Lung (tissue), 12 donors: ENCODE results near the gene SDHAF4. TPM values are rescaled to one million over a fixed set of nuclear protein-coding genes. Genes with fewer than 3 reads are reported as not detected.

Source experiments
- ATAC-seq: fragments of 200-7000 bp; cut with Tn5 transposase; one replicate; pipeline ENCODE4 v1.9.1; 2020; ENCODE audit warnings: moderate number of reproducible peaks; ENCODE audit not compliant: insufficient read depth, low FRiP score
- DNase-seq, 3 donors: peaks; one replicate each; pipeline ENCODE4 v3.0.0-alpha.2; 2013 to 2017
- H3K27ac ChIP-seq, 2 donors: one replicate each; pipeline ENCODE4 v1.5.1; 2013; ENCODE audit warnings: mild to moderate bottlenecking in 2 of 2, moderate library complexity in 2 of 2, control low read depth in 1 of 2, inconsistent platforms in 1 of 2, low read depth in 1 of 2, low read length in 1 of 2
- H3K27me3 ChIP-seq, 3 donors: one replicate each; pipeline ENCODE4 v1.5.1; 2013; ENCODE audit warnings: low read length in 2 of 3; ENCODE audit not compliant: control insufficient read depth in 3 of 3, insufficient read depth in 3 of 3
- H3K36me3 ChIP-seq, 4 donors: one replicate each; pipeline ENCODE4 v1.5.1; 2013; ENCODE audit warnings: low read length in 4 of 4, mild to moderate bottlenecking in 1 of 4, moderate library complexity in 1 of 4; ENCODE audit not compliant: control insufficient read depth in 4 of 4, insufficient read depth in 4 of 4
- H3K4me1 ChIP-seq, 5 donors: one replicate each; pipeline ENCODE4 v1.5.1; 2013; ENCODE audit warnings: low read length in 5 of 5, mild to moderate bottlenecking in 2 of 5, moderate library complexity in 1 of 5; ENCODE audit not compliant: control insufficient read depth in 5 of 5, insufficient read depth in 5 of 5
- H3K4me3 ChIP-seq: one replicate; pipeline ENCODE4 v1.5.1; 2013; ENCODE audit warnings: mild to moderate bottlenecking, control low read depth, moderate library complexity
- H3K9ac ChIP-seq, 2 donors: one replicate each; pipeline ENCODE4 v1.5.1; 2013; ENCODE audit warnings: low read length in 2 of 2, control low read depth in 1 of 2; ENCODE audit not compliant: insufficient read depth in 1 of 2
- H3K9me3 ChIP-seq, 4 donors: one replicate each; pipeline ENCODE4 v1.5.1; 2013; ENCODE audit warnings: low read length in 3 of 4, mild to moderate bottlenecking in 1 of 4, moderate library complexity in 1 of 4; ENCODE audit not compliant: control insufficient read depth in 4 of 4, insufficient read depth in 3 of 4
- CTCF ChIP-seq: IDR thresholded peaks from 2 replicates; pipeline ENCODE4 v1.5.1; 2012; ENCODE audit warnings: mild to moderate bottlenecking; ENCODE audit errors: control extremely low read depth, extremely low read depth
- WGBS, 2 donors: extraction: QIAGEN DNeasy Blood & Tissue Kit; methylation state at CpG; one replicate each; pipeline ENCODE4 v1.1.7; 2013; 5-methylcytosine and 5-hydroxymethylcytosine counted together
- polyA plus RNA-seq, 2 donors: library from polyadenylated mRNA; stranded (reverse); fragments of 200-250 nt; gene quantifications; one replicate each; pipeline ENCODE4 v1.2.1, GENCODE V29; 2013
- total RNA-seq, 2 donors: library from RNA; depleted of rRNA in 1 of 2; stranded (reverse); fragments of >200 nt in 1 of 2; gene quantifications; one replicate each; pipeline ENCODE4 v1.2.1, GENCODE V29; 2014 to 2021
- donor health status: control.
- donor health status: control.
- donor health status: Bipolar disorder and iron deficiency.
- donor health status: healthy.
- donor health status: DM: yes; HTN: yes; CAD: no.

SDHAF4 gene
- total and polyA plus RNA-seq, 4 donors, result 5.2 to 21.8 (median 12.6) TPM

- no peaks in the 10 kb centered on the region for H3K4me1 ChIP-seq
- H3K36me3 ChIP-seq, result no peaks in the 10 kb centered on the region
- DNase-seq (no peak), ATAC-seq (no peak)
- no peak overlapping the region for H3K9ac ChIP-seq
- no peaks in the 10 kb centered on the region for H3K9me3 ChIP-seq
- WGBS, 2 donors, result 97 to 100% methylated on average over 1 of the region's 1 CpG
- H3K27me3 ChIP-seq, result no peaks in the 10 kb centered on the region
- no peak for TF ChIP-seq CTCF
- H3K27ac ChIP-seq, result no peak overlapping the region
- H3K4me3 ChIP-seq, result no peak overlapping the region
These were observed 54.0 kb downstream of the SDHAF4 start for GRCh38 chr6:70620746-70621145.

- Histone ChIP-seq H3K9me3 (no peaks in the 10 kb centered on the region), H3K27ac (no peak overlapping the region), H3K9ac (no peak overlapping the region), H3K4me1 (no peaks in the 10 kb centered on the region), H3K27me3 (no peaks in the 10 kb centered on the region), H3K36me3 (no peaks in the 10 kb centered on the region), H3K4me3 (no peak overlapping the region)
- no peak for TF ChIP-seq CTCF
- ATAC-seq (no peak), DNase-seq (no peak)
- 73 to 91% methylated on average over 1 of the region's 1 CpG for WGBS, 2 donors
These were observed 55.7 kb downstream of the SDHAF4 start for GRCh38 chr6:70622461-70622860.

GRCh38 chr6:70625436-70625835, 58.7 kb downstream of the SDHAF4 start:
- TF ChIP-seq CTCF, result no peak
- Histone ChIP-seq H3K9ac (no peak overlapping the region), H3K4me1 (no peaks in the 10 kb centered on the region), H3K36me3 (no peaks in the 10 kb centered on the region), H3K27me3 (no peaks in the 10 kb centered on the region), H3K9me3 (no peaks in the 10 kb centered on the region), H3K27ac (no peak overlapping the region), H3K4me3 (no peak overlapping the region)
- DNase-seq (no peak), ATAC-seq (no peak)

GRCh38 chr6:70627500-70628254, 60.9 kb downstream of the SDHAF4 start:
- H3K27ac ChIP-seq, result no peak overlapping the region
- no peaks in the 10 kb centered on the region for H3K27me3 ChIP-seq
- no peak for TF ChIP-seq CTCF
- H3K4me3 ChIP-seq, result no peak overlapping the region
- no peak overlapping the region for H3K9ac ChIP-seq
- H3K36me3 ChIP-seq, result no peaks in the 10 kb centered on the region
- DNase-seq, result no peak
- H3K4me1 ChIP-seq, result no peaks in the 10 kb centered on the region
- 96 to 98% methylated on average over 36 of the region's 36 CpGs for WGBS, 2 donors
- H3K9me3 ChIP-seq, result no peaks in the 10 kb centered on the region
- no peak for ATAC-seq
